Mesenteric fat pad (tissue), 1 donor: Measurements from ENCODE around the gene LAMA5. TPM values are rescaled to one million over a fixed set of nuclear protein-coding genes. Genes with fewer than 3 reads are reported as not detected.

ENCODE experiments used
- DNase-seq: peaks from one replicate; pipeline ENCODE4 v3.0.0-alpha.2; 2020; ENCODE audit warnings: low spot score
- total RNA-seq: library from RNA; stranded (reverse); fragmentation: NEBNext Ultra II Directional; extraction: Animal tissue kit (Norgen Biotek cat#: 25700); gene quantifications from one replicate; pipeline ENCODE4 v1.2.1, GENCODE V29; 2021
- donor health status: DM: yes; HTN: yes; CAD: no.

Gene LAMA5
- total RNA-seq, 1 donor from 2014 or later, result 126 TPM

DNA sequence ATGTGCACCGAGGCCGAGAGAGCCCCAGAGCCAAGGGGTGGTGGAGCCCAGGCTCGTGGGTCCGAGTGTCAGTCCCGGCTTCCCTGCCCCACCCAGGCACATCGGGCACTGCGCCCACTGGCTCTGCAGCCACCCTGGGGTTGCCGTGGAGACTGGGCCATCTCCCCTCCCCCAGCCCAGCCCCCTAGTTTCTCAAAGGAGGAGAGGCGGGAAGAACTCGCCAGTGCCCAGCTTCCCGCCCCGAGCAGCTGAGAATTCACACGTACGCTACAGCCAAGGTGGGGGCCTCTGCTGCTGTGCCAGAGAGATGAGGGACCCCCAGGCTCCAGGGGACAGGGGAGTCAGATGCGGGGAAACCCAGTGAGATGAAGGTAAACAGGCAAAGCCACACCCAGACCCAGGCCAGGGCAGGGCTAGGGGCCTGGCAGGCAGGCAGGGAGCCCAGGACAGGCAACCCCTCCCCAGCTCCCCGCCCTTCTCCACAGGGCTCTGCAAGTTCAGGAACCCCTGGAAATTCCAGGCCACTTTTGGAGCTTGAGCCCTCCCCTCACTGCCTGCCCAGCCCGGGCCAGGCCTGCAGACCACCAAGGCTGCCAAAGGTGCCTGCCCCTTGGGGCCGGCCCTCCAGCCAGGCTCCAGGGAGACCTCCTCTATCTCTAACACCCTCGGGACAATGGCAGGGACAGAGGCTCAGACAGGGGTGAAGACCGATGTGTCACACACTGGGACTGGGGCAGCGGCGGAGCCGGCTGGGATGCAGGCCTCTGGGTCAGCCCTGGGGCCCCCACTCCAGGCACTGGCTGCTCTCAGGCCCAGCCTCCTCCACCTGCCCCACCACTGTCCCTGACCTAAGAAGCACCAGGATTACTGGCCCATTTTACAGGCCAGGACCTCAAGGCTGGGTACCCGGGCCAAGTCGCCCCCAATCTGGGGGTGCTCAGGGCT lies 6.0 kb downstream of the LAMA5 start:
- DNase-seq, result no peak

DNA sequence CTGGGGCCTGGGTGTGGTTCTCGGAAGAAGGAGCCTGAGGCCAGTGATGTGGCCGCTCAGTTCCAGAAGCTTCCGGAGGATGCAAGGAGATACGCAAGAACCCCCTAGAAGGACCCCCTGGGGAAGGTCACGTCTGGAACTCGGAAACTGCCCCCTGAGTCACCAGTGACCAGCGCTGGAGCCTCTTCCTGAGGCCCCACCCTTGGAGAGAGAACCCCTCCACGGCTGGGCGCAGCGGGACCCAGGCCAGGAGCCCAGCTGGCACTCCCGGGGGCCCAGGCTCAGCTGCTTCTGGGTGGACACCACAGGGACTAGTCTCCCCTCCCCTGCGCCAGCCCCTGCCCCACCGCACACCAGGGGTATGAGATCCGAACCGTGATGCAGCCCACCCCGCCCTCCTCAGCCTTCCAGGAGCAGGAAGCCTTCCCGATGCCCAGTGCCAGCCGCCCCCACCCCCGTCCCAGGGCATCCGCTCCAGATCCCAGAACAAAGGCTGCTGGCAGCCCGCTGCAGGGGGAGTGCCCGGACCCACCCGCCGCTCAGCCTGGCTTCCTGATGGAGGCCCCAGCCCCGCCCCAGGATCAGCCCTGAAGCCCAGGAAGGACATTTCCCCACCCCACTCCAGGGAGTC lies 7.5 kb downstream of the LAMA5 start:
- no peak for DNase-seq

DNA sequence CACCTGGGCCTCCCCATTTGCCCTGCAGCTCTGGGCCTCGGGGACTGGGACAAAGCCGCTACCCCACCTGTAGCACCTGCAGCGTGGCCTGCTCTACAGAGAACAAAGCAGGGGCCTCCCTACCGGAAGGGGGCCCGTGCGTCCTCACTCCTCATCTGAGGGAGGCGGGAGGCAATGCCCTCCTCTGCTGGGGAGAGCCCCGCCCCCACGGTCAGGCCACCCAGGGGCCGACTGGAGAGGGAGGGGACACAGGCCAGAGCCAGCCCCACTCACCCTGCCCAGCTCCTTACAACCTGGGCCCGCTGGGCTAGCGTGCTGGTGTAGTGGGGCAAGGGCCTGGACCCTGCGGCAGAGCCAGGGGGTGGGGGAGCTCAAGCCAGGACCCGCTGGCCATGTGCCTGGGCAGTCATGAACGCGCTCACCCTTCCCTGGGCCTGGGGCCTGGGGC lies 8.0 kb downstream of the LAMA5 start:
- no peak for DNase-seq

DNA sequence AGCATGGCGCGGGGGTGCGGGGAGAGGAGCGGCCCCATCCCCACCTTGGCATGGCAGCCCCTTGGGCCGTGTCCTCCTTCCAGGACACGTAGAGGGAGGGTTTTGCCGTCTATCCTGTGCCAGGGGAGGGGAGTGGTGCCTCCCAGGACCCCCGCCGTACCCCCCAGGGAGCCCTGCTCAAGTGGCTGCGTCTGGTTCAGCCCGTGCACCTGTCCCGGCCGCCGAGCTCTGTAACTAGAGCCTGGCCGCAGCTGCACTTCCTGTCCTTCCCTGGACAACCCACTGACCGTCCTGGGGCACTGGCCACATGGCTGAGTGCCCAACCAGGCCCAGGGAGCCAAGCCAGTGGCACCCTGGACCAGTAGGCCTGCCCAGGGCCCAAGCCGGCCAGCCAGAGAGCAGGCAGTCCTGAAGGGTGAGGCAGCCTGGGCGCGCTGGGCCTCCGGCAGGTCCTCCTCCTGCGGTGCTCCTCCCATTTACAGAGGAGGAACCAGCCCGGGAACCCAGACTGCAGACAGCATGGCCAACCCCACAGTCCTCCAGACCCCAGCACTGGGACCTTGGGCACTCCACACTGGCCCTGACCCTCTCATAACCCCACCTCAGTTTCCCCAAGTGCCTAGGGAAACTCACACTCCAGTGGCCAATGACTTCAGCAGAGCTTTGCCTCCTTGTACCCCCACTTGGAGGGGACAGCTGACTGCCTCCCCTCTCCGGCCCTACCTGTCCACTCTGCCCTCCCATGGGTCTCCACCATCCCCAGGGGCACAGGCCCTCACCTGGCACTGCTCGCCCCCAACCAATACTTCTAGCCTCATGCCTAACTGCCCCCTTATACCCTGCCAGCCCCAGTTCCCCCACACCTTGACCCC lies 8.7 kb downstream of the LAMA5 start:
- no peak for DNase-seq

DNA sequence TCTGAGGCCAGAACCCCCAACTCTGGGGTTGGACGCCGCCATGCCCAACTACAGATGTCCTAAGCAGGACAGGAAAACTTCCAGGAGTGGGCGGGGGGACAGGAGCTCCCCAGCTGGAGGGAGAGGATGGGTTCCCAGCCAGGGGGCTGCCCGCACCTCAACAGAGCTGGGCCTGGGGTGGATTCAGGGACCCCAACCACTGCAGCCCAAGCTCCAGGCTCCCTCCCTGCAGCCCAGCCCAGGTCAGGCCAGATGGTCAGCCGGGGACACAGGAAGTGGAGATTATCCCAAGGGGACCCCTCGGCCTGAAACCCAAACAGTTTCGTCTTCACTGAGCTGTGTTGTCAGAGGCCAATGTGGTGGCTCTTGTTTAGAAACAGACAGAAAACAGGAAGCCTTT lies 9.4 kb downstream of the LAMA5 start:
- DNase-seq, result no peak

DNA sequence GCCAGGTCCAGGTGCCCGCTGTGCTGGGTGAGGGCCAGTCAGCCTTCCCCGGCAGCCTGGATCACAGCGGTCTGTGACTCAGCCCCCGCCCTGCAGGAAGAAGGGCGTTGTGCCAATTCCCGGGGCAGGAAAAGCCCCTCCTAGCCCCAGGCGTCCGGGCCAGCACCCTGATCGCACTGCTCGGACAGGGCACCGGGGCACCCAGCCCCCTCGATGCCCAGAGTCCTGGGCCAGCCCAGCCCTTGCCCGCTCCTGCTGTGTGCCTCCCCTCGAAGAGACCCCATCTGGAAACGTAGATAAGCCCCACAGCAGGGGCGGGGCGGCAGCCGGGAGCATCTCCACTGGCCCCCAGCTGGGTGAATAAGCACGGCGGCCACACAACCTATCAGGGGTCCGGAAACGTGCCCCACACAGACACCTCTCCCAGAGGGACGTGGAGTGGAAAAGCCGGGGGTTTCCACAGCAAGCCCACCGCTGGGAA lies 9.9 kb downstream of the LAMA5 start:
- DNase-seq, result no peak

DNA sequence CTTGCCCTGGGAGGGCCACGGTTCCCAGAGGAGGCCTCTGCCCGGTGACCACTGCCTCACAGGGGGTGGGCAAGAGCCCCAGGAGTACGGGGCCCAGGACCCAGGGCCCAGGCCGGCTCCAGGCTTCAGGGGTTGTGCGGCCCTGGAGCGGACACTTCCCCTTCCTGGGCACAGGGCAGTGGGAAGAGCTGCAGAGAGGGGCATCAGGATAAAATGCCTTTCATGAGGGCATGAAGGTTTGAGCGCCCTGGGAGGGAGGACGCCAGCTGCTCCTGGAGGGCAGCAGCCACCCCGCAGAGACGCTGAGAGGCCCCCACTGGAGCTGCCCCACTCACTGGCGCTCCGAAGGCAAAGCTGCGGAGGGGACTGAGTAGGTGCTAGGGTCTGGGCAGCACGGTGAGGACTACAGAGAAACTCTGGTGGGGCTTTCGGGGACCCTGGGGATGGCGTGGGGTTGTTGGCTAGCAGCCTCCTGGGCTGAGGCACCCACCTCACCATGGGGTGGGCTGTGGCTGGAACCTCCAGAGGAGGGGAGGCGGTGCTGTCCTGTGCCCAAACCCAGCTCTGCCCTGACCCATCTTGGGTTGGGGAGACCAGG lies 10.4 kb downstream of the LAMA5 start:
- DNase-seq, result no peak

DNA sequence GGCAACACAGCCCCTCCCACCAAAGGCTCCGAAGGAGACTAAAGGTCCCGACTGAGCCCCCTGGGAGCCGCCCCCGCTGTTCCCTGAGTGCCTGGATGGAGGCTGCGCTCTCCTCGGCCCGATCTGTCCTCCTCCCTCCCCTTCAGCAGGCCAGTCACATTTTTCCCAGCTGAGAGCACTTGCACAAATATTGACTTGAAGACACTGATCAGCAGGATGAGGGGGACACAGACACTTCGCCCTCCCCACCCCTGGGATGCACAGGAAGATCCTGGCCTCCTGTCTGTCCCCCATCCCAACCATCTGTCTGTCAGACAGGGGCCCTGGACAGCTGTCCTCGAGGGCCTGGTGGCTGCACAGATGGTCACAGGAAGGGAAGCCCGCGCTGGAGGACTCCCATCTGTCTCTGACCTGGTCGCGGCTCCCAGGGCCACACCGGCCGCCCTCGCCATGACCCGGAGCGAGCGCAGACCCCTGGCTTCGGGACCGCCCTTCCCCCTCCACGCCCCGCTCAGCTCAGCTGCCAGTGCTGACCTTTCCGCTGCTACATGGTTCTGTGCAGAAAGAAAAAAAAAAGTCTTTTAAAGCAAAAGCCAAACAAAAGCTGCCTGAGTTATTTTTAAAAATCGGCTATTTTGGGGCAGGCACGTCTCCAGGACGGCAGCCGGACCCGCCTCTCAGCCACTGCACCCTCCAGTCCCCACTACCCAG lies 11.1 kb downstream of the LAMA5 start:
- DNase-seq, result no peak

DNA sequence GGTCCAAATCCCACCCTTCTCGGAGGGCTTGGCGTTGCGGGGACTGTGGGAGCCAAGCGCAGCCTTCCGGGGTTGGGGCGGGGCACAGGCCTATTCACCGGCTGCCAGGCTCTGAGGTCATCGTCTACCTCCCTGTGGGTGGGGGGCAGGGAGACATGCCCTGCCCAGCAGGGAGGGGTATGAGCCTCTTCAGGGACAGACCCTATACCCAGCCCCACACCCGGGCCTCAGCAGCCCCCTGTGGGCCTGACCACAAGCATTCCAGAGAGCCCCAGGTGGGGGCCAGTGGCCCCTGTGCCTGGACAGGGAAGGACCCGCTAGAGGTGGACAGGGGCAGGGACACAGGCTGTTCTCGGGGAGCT lies 11.6 kb downstream of the LAMA5 start:
- no peak for DNase-seq

DNA sequence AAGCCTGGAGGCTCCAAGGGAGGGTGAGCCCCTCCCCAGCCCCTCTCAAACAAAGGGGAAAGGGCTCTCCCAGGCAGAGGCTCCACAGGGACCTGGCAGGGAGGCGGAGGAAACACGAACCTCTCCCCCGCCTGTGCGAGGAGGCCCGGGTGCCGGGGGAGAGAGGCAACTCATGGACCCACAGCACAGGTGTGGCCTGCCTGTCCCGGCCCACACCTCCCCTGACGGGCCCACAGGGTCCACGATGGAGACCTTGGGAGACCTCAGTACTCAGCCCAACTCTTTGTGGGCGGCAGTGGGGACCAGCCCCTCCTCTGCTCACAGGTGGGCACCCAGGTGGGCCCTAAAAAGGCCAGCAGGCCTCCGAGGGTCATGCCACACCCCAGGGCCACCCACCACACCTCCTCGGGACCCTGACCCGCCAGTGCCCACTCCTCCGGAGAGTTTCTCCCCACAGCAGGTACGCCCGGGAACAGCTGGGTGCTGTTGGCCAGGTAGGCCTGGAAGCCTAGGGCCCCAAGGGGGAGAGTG lies 12.2 kb downstream of the LAMA5 start:
- no peak for DNase-seq

DNA sequence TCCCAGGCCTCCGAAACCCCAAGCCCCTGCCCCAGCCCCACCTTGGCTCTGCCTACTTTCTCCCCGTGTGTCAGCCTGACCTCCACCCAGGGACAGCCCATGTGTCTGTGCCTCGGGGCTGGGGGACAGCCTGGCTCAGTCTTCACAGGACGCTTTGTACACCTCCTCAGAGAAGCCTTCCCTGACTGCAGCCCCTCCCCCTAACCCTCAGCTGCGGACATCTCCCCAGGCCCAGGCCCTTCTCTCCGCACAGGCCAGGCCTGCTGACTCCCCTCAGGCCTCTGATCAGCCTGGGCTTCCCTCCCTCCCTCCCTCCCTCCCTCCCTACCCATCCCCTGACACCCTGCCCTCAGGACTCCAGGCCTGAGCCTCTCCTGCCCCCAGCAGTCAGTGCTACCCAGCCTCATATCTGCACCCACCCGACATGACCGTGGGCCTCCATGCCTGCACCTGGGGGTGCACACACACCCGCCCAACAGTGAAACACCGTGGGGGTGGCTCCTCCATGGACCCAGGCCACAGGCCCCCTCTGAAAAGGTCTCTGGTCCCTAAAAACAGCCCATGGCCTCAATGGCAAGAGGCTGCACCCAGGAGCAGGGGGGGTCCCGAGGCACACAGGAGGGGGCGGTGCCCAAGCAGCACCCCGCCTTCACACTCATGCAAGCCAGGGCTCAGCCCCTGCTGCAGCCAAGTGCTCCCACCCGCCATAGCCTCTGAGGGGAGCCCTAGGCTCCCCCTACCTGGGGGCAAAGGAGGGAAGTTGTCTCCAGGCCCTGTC lies 12.9 kb downstream of the LAMA5 start:
- no peak for DNase-seq

DNA sequence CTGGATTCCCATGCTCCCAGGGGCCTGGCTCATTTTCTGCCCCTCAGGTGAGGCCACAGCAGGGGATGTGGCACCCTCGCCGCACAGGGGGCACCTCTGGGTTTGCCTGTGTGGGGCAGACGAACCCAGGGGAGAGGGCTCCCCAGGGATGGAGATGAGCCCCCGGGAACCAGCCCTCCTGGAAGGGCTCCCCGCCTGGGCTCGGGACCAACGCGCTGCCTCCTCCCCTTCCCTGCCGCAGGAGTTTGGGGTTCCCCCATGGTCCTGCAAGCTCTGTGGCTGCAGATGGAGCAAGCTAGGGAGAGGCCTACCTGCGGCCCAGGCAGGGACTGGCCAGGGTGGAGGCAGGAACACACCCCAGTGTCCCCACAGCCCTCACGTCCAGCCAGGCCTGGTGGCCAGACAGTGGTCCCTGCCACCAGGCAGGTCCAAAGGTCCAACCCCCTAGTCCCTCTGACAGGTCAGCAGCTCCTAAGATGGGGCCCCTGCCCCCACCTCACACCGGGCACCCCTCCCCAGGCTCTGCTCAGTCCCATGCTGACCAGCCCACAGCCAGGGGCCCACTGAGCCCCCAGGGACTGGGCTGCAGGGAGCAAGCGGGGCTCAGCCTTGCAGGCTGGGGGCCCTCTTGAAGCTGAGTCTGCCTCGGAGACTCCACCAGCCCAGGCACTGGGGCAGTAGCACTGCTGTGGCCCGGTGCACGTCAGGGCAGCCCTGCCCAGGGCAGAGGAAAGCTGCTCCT lies 13.7 kb downstream of the LAMA5 start:
- no peak for DNase-seq

DNA sequence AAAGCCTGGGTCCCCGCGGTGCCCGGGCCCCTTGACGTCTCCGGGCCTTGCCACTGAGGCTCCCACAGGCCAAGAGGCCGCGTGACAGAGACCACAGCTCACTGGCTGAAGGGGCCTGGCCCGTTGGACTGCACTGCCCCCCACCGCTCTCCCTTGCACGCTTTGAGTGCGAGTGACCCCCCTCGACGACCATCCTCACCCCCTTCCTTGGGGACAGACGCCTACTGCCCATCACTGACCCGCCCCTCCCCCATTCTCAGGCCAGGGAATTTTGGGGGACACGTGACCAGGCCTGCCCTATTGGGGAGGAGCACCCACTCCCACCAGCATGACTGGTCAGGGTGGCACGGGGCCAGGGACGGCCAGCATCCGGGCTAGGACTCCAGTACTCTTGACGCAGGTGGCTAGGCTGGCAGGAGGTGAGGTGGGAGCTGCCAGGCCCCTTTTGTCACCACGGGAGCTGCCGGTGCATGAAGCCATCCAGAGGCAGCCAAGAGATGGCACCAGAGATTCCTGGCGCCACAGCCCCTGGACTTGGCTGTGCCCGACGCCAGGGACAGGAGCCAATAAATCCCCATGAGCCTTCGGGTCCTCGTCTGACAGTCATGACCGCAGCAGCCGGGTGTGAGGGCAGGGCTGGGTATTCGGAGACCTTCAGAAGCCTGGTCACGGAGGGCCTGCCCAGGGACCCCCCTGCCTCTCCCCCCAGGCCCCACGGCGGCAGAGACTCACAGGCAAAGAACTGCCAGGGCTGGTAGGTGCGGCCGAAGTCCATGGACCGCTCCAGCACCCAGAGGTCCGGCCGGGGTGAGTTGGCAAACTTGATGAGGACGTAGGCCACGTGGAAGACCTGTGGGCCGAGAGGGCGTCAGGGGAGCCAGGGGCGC lies 14.5 kb downstream of the LAMA5 start:
- DNase-seq, result no peak

DNA sequence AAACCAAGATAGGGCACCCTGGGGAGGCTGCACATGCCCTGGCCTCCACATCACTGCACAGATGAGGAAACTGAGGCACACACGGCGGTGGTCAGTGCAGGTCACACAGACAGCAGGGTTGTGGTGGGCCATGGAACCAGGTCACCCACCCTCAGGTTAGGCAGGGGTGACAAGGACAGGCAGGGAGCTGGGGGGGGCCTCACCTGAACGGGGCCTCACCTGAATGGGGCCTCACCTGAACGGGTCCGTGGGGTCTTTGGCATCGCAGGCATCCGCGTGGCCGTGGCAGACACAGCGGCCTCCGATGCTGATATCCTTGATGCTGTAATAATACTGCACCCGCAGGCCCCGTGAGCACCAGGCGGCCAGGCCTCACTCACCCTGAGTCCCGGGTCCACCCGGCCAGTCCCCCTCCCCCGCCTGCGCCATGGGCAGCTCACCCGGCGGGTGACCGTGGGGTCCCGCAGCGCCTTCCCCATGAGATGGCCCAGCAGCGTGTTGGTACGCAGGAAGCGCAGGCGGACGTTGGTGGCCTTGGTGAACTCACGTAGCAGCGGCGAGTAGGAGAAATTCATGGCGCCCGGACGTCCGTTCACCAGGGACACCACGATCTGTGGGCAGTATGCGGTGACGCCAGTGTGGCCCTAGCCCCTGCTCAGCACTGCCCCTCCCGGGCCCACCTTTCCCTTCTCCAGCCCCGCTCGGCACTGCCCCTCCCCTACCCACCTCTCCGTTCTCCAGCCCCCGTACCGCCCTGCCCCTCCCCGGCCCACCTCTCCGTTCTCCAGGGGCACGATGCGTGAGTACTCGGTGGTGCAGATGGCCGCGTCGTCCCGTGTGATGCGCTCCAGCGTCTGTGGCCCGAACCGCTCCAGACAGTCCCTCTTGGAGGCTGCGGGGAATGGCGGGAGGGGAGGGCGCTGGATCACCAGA lies 15.4 kb downstream of the LAMA5 start:
- no peak for DNase-seq

DNA sequence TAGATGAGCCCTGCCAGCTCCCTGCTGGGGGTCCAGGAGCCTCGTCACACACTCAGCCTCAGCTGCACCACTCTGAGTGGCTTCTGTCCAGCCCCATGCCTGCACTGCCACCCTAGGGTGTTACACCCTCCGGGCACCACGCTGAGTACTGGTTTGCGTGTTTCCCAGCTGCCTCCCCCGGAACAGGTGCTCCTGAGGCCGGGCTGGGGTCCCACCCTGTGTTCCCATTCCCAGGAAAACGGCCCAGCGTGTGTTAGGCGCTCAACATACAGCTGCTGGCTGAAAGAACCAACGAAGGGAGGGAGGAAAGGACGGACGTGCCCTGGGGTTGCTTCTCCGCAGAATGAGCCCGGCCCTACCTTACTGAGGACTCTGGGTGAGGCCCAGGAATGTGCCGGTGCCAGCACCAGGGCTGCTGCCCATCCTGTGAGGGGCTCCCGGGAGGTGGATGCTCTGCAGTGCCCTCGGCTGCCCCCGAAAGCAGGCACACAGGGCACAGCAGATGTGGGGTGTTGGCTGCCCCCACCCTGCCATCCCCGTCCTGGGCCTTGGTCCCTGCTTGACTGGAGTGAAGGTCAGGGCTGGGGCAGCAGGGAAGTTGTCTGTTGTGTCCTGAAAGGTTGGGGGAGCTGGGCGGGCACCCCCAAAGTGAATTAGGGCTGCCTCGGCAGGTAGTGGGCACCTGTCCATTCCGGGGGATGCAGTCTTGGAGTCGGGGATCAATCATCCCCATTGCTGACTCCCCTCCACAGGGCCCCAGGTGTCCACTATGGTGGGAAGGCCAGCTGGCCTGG lies 16.3 kb downstream of the LAMA5 start:
- DNase-seq, result no peak
